Fibroblast of lung (primary cell): Measurements from ENCODE around the gene PSMB2.

Experiments
- CTCF ChIP-seq, 2 donors: IDR thresholded peaks in 1 of 2; conservative IDR thresholded peaks in 1 of 2; 1 replicate in 1 of 2; 2 replicates in 1 of 2; pipeline ENCODE4 v1.5.1; 2011 to 2012; ENCODE audit warnings: low read length in 2 of 2, control low read depth in 1 of 2, inconsistent platforms in 1 of 2, low read depth in 1 of 2, mild to moderate bottlenecking in 1 of 2
- EZH2 ChIP-seq: IDR thresholded peaks from 2 replicates; pipeline ENCODE4 v1.5.1; 2012; ENCODE audit warnings: low read length, control low read depth, mild to moderate bottlenecking; ENCODE audit errors: missing control alignments

- TF ChIP-seq CTCF (conservative IDR thresholded peaks at IDR 0.05 in 1 of 2, IDR thresholded peaks at IDR 0.05 in 1 of 2; ENCODE audit: low read depth in 1 of 2, low read length in 2 of 2): no peak
- TF ChIP-seq EZH2: no peak
These were observed 18.3 kb upstream of the PSMB2 start for GRCh38 chr1:35659589-35659988.
